H4 (cell line): ENCODE measurements around the gene BIRC3. TPM values are rescaled to one million over a fixed set of nuclear protein-coding genes. Genes with fewer than 3 reads are reported as not detected.
"Not testable (repeated sequence)": the region's sequence is repeated elsewhere in the genome, so short reads cannot be mapped to it uniquely, and the experiment has no call there.

Experiments used
- DNase-seq: peaks from one replicate; pipeline ENCODE4 v3.0.0-alpha.2; 2015; ENCODE audit warnings: low spot score
- total RNA-seq: library from RNA; depleted of rRNA; stranded (reverse); fragments of >200 nt; shearing (Covaris generic); gene quantifications from 2 replicates; pipeline ENCODE4 v1.2.3, GENCODE V29; 2014

Gene BIRC3
- total RNA-seq, 1 experiment from 2014 or later, result 0.89 TPM

GRCh38 chr11:102323542-102324251 lies 6.4 kb downstream of the BIRC3 start:
- no peak for DNase-seq

- no peak for DNase-seq
Measured at GRCh38 chr11:102325088-102325487, 7.8 kb downstream of the BIRC3 start.

GRCh38 chr11:102328748-102329147 lies 11.5 kb downstream of the BIRC3 start:
- DNase-seq, result no peak

GRCh38 chr11:102330231-102330630 lies 12.9 kb downstream of the BIRC3 start:
- no peak for DNase-seq

- no peak for DNase-seq
Measured at GRCh38 chr11:102331341-102331740, 14.1 kb downstream of the BIRC3 start.

- DNase-seq, result no peak
Measured at GRCh38 chr11:102332611-102332994, 15.3 kb downstream of the BIRC3 start.

- no peak for DNase-seq
Measured at GRCh38 chr11:102338479-102339010, 21.3 kb downstream of the BIRC3 start.

- not testable (repeated sequence) for DNase-seq
Measured at GRCh38 chr11:102341311-102341710, 24.0 kb downstream of the BIRC3 start.

- peak; percentile 82 for DNase-seq
Measured at GRCh38 chr11:102341844-102342318, 24.6 kb downstream of the BIRC3 start.

- no peak for DNase-seq
Measured at GRCh38 chr11:102343809-102344208, 26.5 kb downstream of the BIRC3 start.

- peak; percentile 31 for DNase-seq
Measured at GRCh38 chr11:102345904-102346303, 28.6 kb downstream of the BIRC3 start.

- no peak for DNase-seq
Measured at GRCh38 chr11:102346456-102346747, 29.1 kb downstream of the BIRC3 start.

GRCh38 chr11:102346748-102347461 lies 29.6 kb downstream of the BIRC3 start, which contains the start of gene BIRC2:
TSS of gene BIRC2 (plus strand) at chr11:102347214. CDS start at chr11:102349855, 2,641 bp downstream.
- DNase-seq, result peak; percentile 86

- DNase-seq, result no peak
Measured at GRCh38 chr11:102347462-102348370, 30.4 kb downstream of the BIRC3 start.

- no peak for DNase-seq
Measured at GRCh38 chr11:102357116-102357515, 39.8 kb downstream of the BIRC3 start.

- DNase-seq, result no peak
Measured at GRCh38 chr11:102359372-102359771, 42.1 kb downstream of the BIRC3 start.

- DNase-seq, result no peak
Measured at GRCh38 chr11:102360681-102361080, 43.4 kb downstream of the BIRC3 start.

- no peak for DNase-seq
Measured at GRCh38 chr11:102361086-102362031, 44.1 kb downstream of the BIRC3 start.

GRCh38 chr11:102364991-102365390 lies 47.7 kb downstream of the BIRC3 start:
- no peak for DNase-seq

- DNase-seq, result no peak
Measured at GRCh38 chr11:102367364-102367763, 50.1 kb downstream of the BIRC3 start.

GRCh38 chr11:102368472-102368871 lies 51.2 kb downstream of the BIRC3 start:
- no peak for DNase-seq
